HG02884 (cell line): Measurements from ENCODE around the gene MSRB2.

Experiments used
- ATAC-seq: cut with Tn5 transposase; IDR thresholded peaks from one replicate; pipeline ENCODE4 v1.9.1; 2021; ENCODE audit warnings: mild to moderate bottlenecking, moderate library complexity; ENCODE audit not compliant: unreplicated experiment

Gene MSRB2

GRCh38 chr10:23158370-23158769 is 63.0 kb downstream of the MSRB2 start:
- peak; percentile 83 for ATAC-seq

DNA sequence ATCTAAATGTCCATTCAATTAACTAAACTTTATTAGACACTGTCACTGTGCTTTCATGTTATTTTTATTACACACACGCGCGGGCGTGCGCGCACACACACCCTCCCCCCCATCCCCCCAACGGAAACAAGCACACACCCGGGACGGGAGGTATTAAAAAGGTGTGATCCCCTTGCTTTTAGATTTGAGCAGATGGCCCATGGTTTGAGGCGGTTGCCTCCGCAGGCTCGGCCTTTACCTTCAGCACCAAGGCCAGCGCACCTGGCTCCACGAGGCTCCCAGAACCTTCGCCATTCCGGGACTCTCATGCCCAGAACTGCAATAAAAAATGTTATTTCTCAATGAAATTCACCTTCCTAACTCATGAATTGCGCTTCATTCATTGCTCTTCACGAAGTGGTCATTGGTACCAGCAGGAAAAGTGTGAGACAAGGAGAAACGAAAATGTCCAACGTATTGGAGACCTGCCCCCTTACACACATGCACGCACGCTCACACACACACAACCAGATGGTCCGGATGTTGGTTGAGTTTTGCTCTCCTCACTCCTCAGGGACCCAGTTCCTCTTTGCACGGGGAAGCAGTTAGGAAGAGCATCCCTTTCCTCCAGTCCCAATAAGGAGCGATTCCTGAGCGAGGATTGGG is 76.0 kb downstream of the MSRB2 start:
- ATAC-seq = no peak
